Thymus (tissue), 11 donors: ENCODE results near the gene CCK. TPM values are rescaled to one million over a fixed set of nuclear protein-coding genes. Genes with fewer than 3 reads are reported as not detected.

Experiments used
- DNase-seq, 9 donors: peaks; one replicate each; pipeline ENCODE4 v3.0.0-alpha.2; 2013; ENCODE audit warnings: low spot score in 9 of 9, low read depth in 6 of 9, missing footprints in 1 of 9
- H3K27ac ChIP-seq, 2 donors: one replicate each; pipeline ENCODE4 v1.5.1; 2013; ENCODE audit warnings: control low read depth in 1 of 2, low read depth in 1 of 2, low read length in 1 of 2, mild to moderate bottlenecking in 1 of 2, moderate library complexity in 1 of 2
- H3K27me3 ChIP-seq, 2 donors: one replicate each; pipeline ENCODE4 v1.5.1; 2013; ENCODE audit warnings: low read length in 1 of 2; ENCODE audit not compliant: control insufficient read depth in 2 of 2, insufficient read depth in 1 of 2
- H3K36me3 ChIP-seq, 2 donors: one replicate each; pipeline ENCODE4 v1.5.1; 2013; ENCODE audit warnings: low read length in 1 of 2, mild to moderate bottlenecking in 1 of 2, moderate library complexity in 1 of 2; ENCODE audit not compliant: control insufficient read depth in 2 of 2, insufficient read depth in 2 of 2
- H3K4me1 ChIP-seq, 2 donors: one replicate each; pipeline ENCODE4 v1.5.1; 2013; ENCODE audit warnings: low read length in 2 of 2; ENCODE audit not compliant: control insufficient read depth in 2 of 2, insufficient read depth in 2 of 2
- H3K4me3 ChIP-seq, 2 donors: one replicate each; pipeline ENCODE4 v1.5.1; 2013; ENCODE audit warnings: low read length in 2 of 2, control low read depth in 1 of 2, mild to moderate bottlenecking in 1 of 2
- H3K9me3 ChIP-seq, 2 donors: one replicate each; pipeline ENCODE4 v1.5.1; 2013; ENCODE audit warnings: low read length in 1 of 2, mild to moderate bottlenecking in 1 of 2; ENCODE audit not compliant: control insufficient read depth in 2 of 2, insufficient read depth in 1 of 2
- WGBS: extraction: QIAGEN DNeasy Blood & Tissue Kit; methylation state at CpG from one replicate; pipeline ENCODE4 v1.1.7; 2013; 5-methylcytosine and 5-hydroxymethylcytosine counted together
- polyA plus RNA-seq: library from polyadenylated mRNA; stranded (reverse); fragments of 200-250 nt; gene quantifications from one replicate; pipeline ENCODE4 v1.2.3, GENCODE V29; 2013
- total RNA-seq: library from RNA; stranded (reverse); fragments of 120-200 nt; gene quantifications from one replicate; pipeline ENCODE4 v1.2.4, GENCODE V29; 2013
- donor health status: healthy.

CCK gene
- total and polyA plus RNA-seq, 2 donors, result 2.2 to 9.0 TPM

- H3K4me1 ChIP-seq, result peaks cover 27 to 30% of the 10 kb centered on the region in 2 donors
- 72% methylated on average over 2 of the region's 2 CpGs for WGBS
- DNase-seq, result no peak
- H3K9me3 ChIP-seq, result peaks cover 0 to 6% of the 10 kb centered on the region in 2 donors
- peaks cover 16 to 31% of the 10 kb centered on the region in 2 donors for H3K36me3 ChIP-seq
- no peak overlapping the region for H3K27ac ChIP-seq
- no peaks in the 10 kb centered on the region for H3K27me3 ChIP-seq
- H3K4me3 ChIP-seq, result no peak overlapping the region
These were observed 55.3 kb downstream of the CCK start for GRCh38 chr3:42210726-42211125.

GRCh38 chr3:42209917-42210316, 56.1 kb downstream of the CCK start:
- Histone ChIP-seq H3K27ac (no peak overlapping the region), H3K4me1 (peaks cover 19 to 22% of the 10 kb centered on the region in 2 donors), H3K27me3 (no peaks in the 10 kb centered on the region), H3K9me3 (peaks cover 0 to 6% of the 10 kb centered on the region in 2 donors), H3K4me3 (no peak overlapping the region), H3K36me3 (peaks cover 16 to 35% of the 10 kb centered on the region in 2 donors)
- WGBS, result 83% methylated on average over 12 of the region's 12 CpGs
- DNase-seq, result no peak

Other genes with a start within 250 kb of the CCK start
- gene TRAK1, start 174.8 kb downstream of the CCK start, total RNA-seq, result 10.9 TPM
- gene TRAK1, start 174.8 kb downstream of the CCK start, polyA plus RNA-seq, result 20.1 TPM
- gene LYZL4, start 144.4 kb upstream of the CCK start, total RNA-seq, result 0.14 TPM
- gene LYZL4, start 144.4 kb upstream of the CCK start, polyA plus RNA-seq, result 0.46 TPM
- 1.8 TPM for gene VIPR1, start 236.5 kb upstream of the CCK start, total RNA-seq
- 4.4 TPM for gene VIPR1, start 236.5 kb upstream of the CCK start, polyA plus RNA-seq